ENCODE measurements around the gene MAPKAP1. TPM values are rescaled to one million over a fixed set of nuclear protein-coding genes. Genes with fewer than 3 reads are reported as not detected.

MAPKAP1 gene
- polyA plus RNA-seq, 1 donor from 2014 or later: 57.5 TPM

- H2AFZ ChIP-seq (ENCODE audit: low read depth, low read length): no peak overlapping the region
- no peak overlapping the region for H3K4me3 ChIP-seq (ENCODE audit: low read length)
- H3K79me2 ChIP-seq (replicated peaks; ENCODE audit: insufficient read depth, low read length): peaks cover 4% of the 10 kb centered on the region
- H4K20me1 ChIP-seq (ENCODE audit: insufficient read depth): no peaks in the 10 kb centered on the region
- H3K4me2 ChIP-seq (ENCODE audit: low read length): no peak overlapping the region
- no peaks in the 10 kb centered on the region for H3K9me3 ChIP-seq (ENCODE audit: low read length)
- H3K27ac ChIP-seq (ENCODE audit: low read length): no peak overlapping the region
- no peaks in the 10 kb centered on the region for H3K36me3 ChIP-seq (ENCODE audit: insufficient read depth, low read length)
- no peaks in the 10 kb centered on the region for H3F3A ChIP-seq (ENCODE audit: insufficient read depth, low read length, poor library complexity, severe bottlenecking)
- H3K27me3 ChIP-seq (ENCODE audit: insufficient read depth, low read depth, low read length): no peaks in the 10 kb centered on the region
- no peak overlapping the region for H3K9ac ChIP-seq (ENCODE audit: low read length)
- TF ChIP-seq REST (IDR thresholded peaks at IDR 0.05; ENCODE audit: borderline replicate concordance) (no peak), CTCF (IDR thresholded peaks at IDR 0.05; ENCODE audit: poor library complexity, severe bottlenecking) (no peak), RAD21 (conservative IDR thresholded peaks at IDR 0.05) (no peak), EP300 (conservative IDR thresholded peaks at IDR 0.05; ENCODE audit: poor library complexity, severe bottlenecking) (no peak), POLR2AphosphoS5 (IDR thresholded peaks at IDR 0.05) (no peak), MXI1 (conservative IDR thresholded peaks at IDR 0.05; ENCODE audit: poor library complexity, severe bottlenecking) (no peak), EZH2 (IDR thresholded peaks at IDR 0.05; ENCODE audit: borderline replicate concordance, insufficient read depth, low read length, poor library complexity, severe bottlenecking) (no peak), TAF1 (IDR thresholded peaks at IDR 0.05; ENCODE audit: low read depth) (no peak), SMC3 (conservative IDR thresholded peaks at IDR 0.05; ENCODE audit: poor library complexity) (no peak)
- H3K9me2 ChIP-seq (ENCODE audit: insufficient read depth, low read length): no peaks in the 10 kb centered on the region
These were observed 35.6 kb upstream of the MAPKAP1 start for GRCh38 chr9:125742657-125743056.

- Histone ChIP-seq H3K36me3 (ENCODE audit: insufficient read depth, low read length) (no peaks in the 10 kb centered on the region), H4K20me1 (ENCODE audit: insufficient read depth) (no peaks in the 10 kb centered on the region), H3K9me3 (ENCODE audit: low read length) (no peaks in the 10 kb centered on the region), H3K4me2 (ENCODE audit: low read length) (no peak overlapping the region), H2AFZ (ENCODE audit: low read depth, low read length) (no peak overlapping the region), H3K9ac (ENCODE audit: low read length) (no peak overlapping the region), H3K79me2 (replicated peaks; ENCODE audit: insufficient read depth, low read length) (no peaks in the 10 kb centered on the region), H3K27ac (ENCODE audit: low read length) (no peak overlapping the region), H3K27me3 (ENCODE audit: insufficient read depth, low read depth, low read length) (no peaks in the 10 kb centered on the region), H3K4me3 (ENCODE audit: low read length) (no peak overlapping the region), H3F3A (ENCODE audit: insufficient read depth, low read length, poor library complexity, severe bottlenecking) (no peaks in the 10 kb centered on the region), H3K9me2 (ENCODE audit: insufficient read depth, low read length) (no peaks in the 10 kb centered on the region)
- TF ChIP-seq SMC3 (conservative IDR thresholded peaks at IDR 0.05; ENCODE audit: poor library complexity): no peak
These were observed 32.4 kb upstream of the MAPKAP1 start for GRCh38 chr9:125739436-125739835.

DNA sequence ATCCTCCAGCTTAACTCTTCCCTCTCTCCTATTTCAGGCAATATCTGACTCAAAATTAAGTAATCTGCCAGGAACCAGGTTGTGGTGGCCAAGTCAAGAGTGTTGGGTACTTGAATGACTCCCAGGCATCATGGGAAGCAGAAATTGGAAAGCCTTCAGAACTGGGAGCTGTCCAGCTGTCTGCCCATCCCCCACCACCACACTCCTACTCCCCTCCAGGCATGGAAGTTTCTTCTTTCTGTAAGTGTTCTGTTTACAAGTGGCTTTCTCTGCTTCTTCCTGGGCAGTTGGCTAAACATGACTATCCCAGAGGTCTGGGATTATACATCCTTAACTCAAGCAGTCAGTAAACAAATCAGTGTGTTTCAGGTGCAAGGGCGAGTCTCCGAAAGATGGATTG is 25.6 kb upstream of the MAPKAP1 start:
- H3K4me2 ChIP-seq (ENCODE audit: low read length): no peak overlapping the region

More for the DNA sequence above, 25.6 kb upstream of the MAPKAP1 start:
- H2AFZ ChIP-seq (ENCODE audit: low read depth, low read length): no peak overlapping the region
- no peaks in the 10 kb centered on the region for H3F3A ChIP-seq (ENCODE audit: insufficient read depth, low read length, poor library complexity, severe bottlenecking)
- no peaks in the 10 kb centered on the region for H3K9me3 ChIP-seq (ENCODE audit: low read length)
- H3K9ac ChIP-seq (ENCODE audit: low read length): no peak overlapping the region
- H3K27ac ChIP-seq (ENCODE audit: low read length): no peak overlapping the region
- no peaks in the 10 kb centered on the region for H3K9me2 ChIP-seq (ENCODE audit: insufficient read depth, low read length)
- H4K20me1 ChIP-seq (ENCODE audit: insufficient read depth): no peaks in the 10 kb centered on the region
- TF ChIP-seq EZH2 (IDR thresholded peaks at IDR 0.05; ENCODE audit: borderline replicate concordance, insufficient read depth, low read length, poor library complexity, severe bottlenecking): no peak
- TF ChIP-seq CTCF (IDR thresholded peaks at IDR 0.05; ENCODE audit: poor library complexity, severe bottlenecking): no peak
- TF ChIP-seq REST (IDR thresholded peaks at IDR 0.05; ENCODE audit: borderline replicate concordance): no peak
- no peak for TF ChIP-seq POLR2AphosphoS5 (IDR thresholded peaks at IDR 0.05)
- no peak for TF ChIP-seq EP300 (conservative IDR thresholded peaks at IDR 0.05; ENCODE audit: poor library complexity, severe bottlenecking)
- no peak for TF ChIP-seq SMC3 (conservative IDR thresholded peaks at IDR 0.05; ENCODE audit: poor library complexity)
- no peaks in the 10 kb centered on the region for H3K79me2 ChIP-seq (replicated peaks; ENCODE audit: insufficient read depth, low read length)
- no peaks in the 10 kb centered on the region for H3K27me3 ChIP-seq (ENCODE audit: insufficient read depth, low read depth, low read length)
- no peaks in the 10 kb centered on the region for H3K36me3 ChIP-seq (ENCODE audit: insufficient read depth, low read length)
- no peak overlapping the region for H3K4me3 ChIP-seq (ENCODE audit: low read length)
